IPS-20b (cell line): Measurements from ENCODE around the gene ELAVL2.

Source experiments
- H3K27ac ChIP-seq: one replicate; pipeline ENCODE4 v1.5.1; 2013; ENCODE audit warnings: low read length
- H3K27me3 ChIP-seq: 2 replicates; pipeline ENCODE4 v1.6.1; 2013; ENCODE audit warnings: mild to moderate bottlenecking, low read length, inconsistent platforms; ENCODE audit not compliant: insufficient read depth
- H3K36me3 ChIP-seq: 2 replicates; pipeline ENCODE4 v1.6.1; 2013; ENCODE audit warnings: low read depth, mild to moderate bottlenecking, inconsistent platforms, low read length, moderate library complexity; ENCODE audit not compliant: insufficient read depth
- H3K4me1 ChIP-seq: 2 replicates; pipeline ENCODE4 v1.6.1; 2013; ENCODE audit warnings: mild to moderate bottlenecking, control low read depth, inconsistent platforms, low read length, moderate library complexity; ENCODE audit not compliant: insufficient read depth
- H3K4me3 ChIP-seq: 2 replicates; pipeline ENCODE4 v1.5.1; 2013; ENCODE audit warnings: mild to moderate bottlenecking, low read length, inconsistent platforms
- H3K9ac ChIP-seq: 2 replicates; pipeline ENCODE4 v1.6.1; 2013; ENCODE audit warnings: low read depth, mild to moderate bottlenecking, inconsistent platforms, low read length, moderate library complexity
- H3K9me3 ChIP-seq: 2 replicates; pipeline ENCODE4 v1.6.1; 2013; ENCODE audit warnings: mild to moderate bottlenecking, low read depth, low read length, inconsistent platforms; ENCODE audit not compliant: insufficient read depth

The ELAVL2 gene

GRCh38 chr9:23701291-23701690 is 124.7 kb downstream of the ELAVL2 start:
- Histone ChIP-seq H3K9ac (no peak overlapping the region), H3K4me1 (peaks cover 4% of the 10 kb centered on the region; the same call in 1 of the 2 replicates), H3K27me3 (no peaks in the 10 kb centered on the region)

GRCh38 chr9:23700359-23700758 is 125.7 kb downstream of the ELAVL2 start:
- peaks cover 11% of the 10 kb centered on the region; the same call in 1 of the 2 replicates for H3K36me3 ChIP-seq
- H3K27me3 ChIP-seq, result no peaks in the 10 kb centered on the region
- no peak overlapping the region for H3K27ac ChIP-seq
- H3K9me3 ChIP-seq, result no peaks in the 10 kb centered on the region
- H3K4me3 ChIP-seq, result no peak overlapping the region
- no peak overlapping the region for H3K9ac ChIP-seq
- H3K4me1 ChIP-seq, result peaks cover 4% of the 10 kb centered on the region; the same call in 1 of the 2 replicates

More at GRCh38 chr9:23701291-23701690, 124.7 kb downstream of the ELAVL2 start:
- Histone ChIP-seq H3K4me3 (no peak overlapping the region), H3K9me3 (no peaks in the 10 kb centered on the region), H3K27ac (no peak overlapping the region), H3K36me3 (peaks cover 11% of the 10 kb centered on the region; the same call in 1 of the 2 replicates)

- Histone ChIP-seq H3K36me3 (peaks cover 8% of the 10 kb centered on the region; the same call in 1 of the 2 replicates), H3K4me3 (no peak overlapping the region), H3K9me3 (no peaks in the 10 kb centered on the region), H3K27ac (no peak overlapping the region), H3K9ac (no peak overlapping the region), H3K4me1 (peaks cover 9% of the 10 kb centered on the region; the same call in 1 of the 2 replicates), H3K27me3 (no peaks in the 10 kb centered on the region)
These were observed 127.9 kb downstream of the ELAVL2 start for GRCh38 chr9:23698161-23698560.

- 0 out of 2 replicates have a peak, but pooled peaks cover 7% of the 10 kb centered on the region for H3K4me1 ChIP-seq
- H3K27ac ChIP-seq, result no peak overlapping the region
- H3K36me3 ChIP-seq, result peaks cover 9% of the 10 kb centered on the region; the same call in 1 of the 2 replicates
- no peak overlapping the region for H3K4me3 ChIP-seq
- no peaks in the 10 kb centered on the region for H3K9me3 ChIP-seq
- no peak overlapping the region for H3K9ac ChIP-seq
- H3K27me3 ChIP-seq, result no peaks in the 10 kb centered on the region
These were observed 130.5 kb downstream of the ELAVL2 start for GRCh38 chr9:23695572-23695971.

- Histone ChIP-seq H3K4me3 (no peak overlapping the region), H3K36me3 (peaks cover 9% of the 10 kb centered on the region; the same call in 1 of the 2 replicates), H3K9ac (no peak overlapping the region), H3K27me3 (no peaks in the 10 kb centered on the region), H3K4me1 (peaks cover 19% of the 10 kb centered on the region; the same call in 1 of the 2 replicates), H3K27ac (no peak overlapping the region), H3K9me3 (no peaks in the 10 kb centered on the region)
These were observed 132.7 kb downstream of the ELAVL2 start for GRCh38 chr9:23693374-23693773.

- no peak overlapping the region for H3K4me3 ChIP-seq
- no peaks in the 10 kb centered on the region for H3K9me3 ChIP-seq
- H3K27ac ChIP-seq, result no peak overlapping the region
- H3K9ac ChIP-seq, result no peak overlapping the region
- H3K4me1 ChIP-seq, result peaks cover 60% of the 10 kb centered on the region
- peaks cover under 1% of the 10 kb centered on the region; the same call in 1 of the 2 replicates for H3K36me3 ChIP-seq
- no peaks in the 10 kb centered on the region for H3K27me3 ChIP-seq
These were observed 139.1 kb downstream of the ELAVL2 start for GRCh38 chr9:23686896-23687295.

- no peaks in the 10 kb centered on the region for H3K27me3 ChIP-seq
- peaks cover 58% of the 10 kb centered on the region for H3K4me1 ChIP-seq
- peaks cover 6% of the 10 kb centered on the region; the same call in 1 of the 2 replicates for H3K36me3 ChIP-seq
- no peak overlapping the region for H3K9ac ChIP-seq
- H3K4me3 ChIP-seq, result no peak overlapping the region
- no peak overlapping the region for H3K27ac ChIP-seq
- no peaks in the 10 kb centered on the region for H3K9me3 ChIP-seq
These were observed 139.8 kb downstream of the ELAVL2 start for GRCh38 chr9:23686257-23686656.

GRCh38 chr9:23683611-23684061 is 142.4 kb downstream of the ELAVL2 start:
- H3K9me3 ChIP-seq, result no peaks in the 10 kb centered on the region
- H3K36me3 ChIP-seq, result peaks cover 6% of the 10 kb centered on the region; the same call in 1 of the 2 replicates
- H3K9ac ChIP-seq, result peak overlapping the region; percentile 18; the same call in 1 of the 2 replicates
- no peak overlapping the region for H3K27ac ChIP-seq
- no peaks in the 10 kb centered on the region for H3K27me3 ChIP-seq
- no peak overlapping the region for H3K4me3 ChIP-seq
- peaks cover 46% of the 10 kb centered on the region for H3K4me1 ChIP-seq

GRCh38 chr9:23682891-23683431 is 143.1 kb downstream of the ELAVL2 start:
- no peak overlapping the region; the same call in 1 of the 2 replicates for H3K4me3 ChIP-seq
- H3K9ac ChIP-seq, result peak overlapping the region; percentile 32; the same call in 1 of the 2 replicates
- H3K9me3 ChIP-seq, result no peaks in the 10 kb centered on the region
- no peaks in the 10 kb centered on the region for H3K27me3 ChIP-seq
- peaks cover 7% of the 10 kb centered on the region; the same call in 1 of the 2 replicates for H3K36me3 ChIP-seq
- H3K4me1 ChIP-seq, result peaks cover 49% of the 10 kb centered on the region
- peak overlapping the region; percentile 38 for H3K27ac ChIP-seq

- Histone ChIP-seq H3K9ac (no peak overlapping the region), H3K4me1 (peaks cover 54% of the 10 kb centered on the region), H3K27me3 (no peaks in the 10 kb centered on the region), H3K27ac (no peak overlapping the region), H3K4me3 (no peak overlapping the region), H3K36me3 (peaks cover 13% of the 10 kb centered on the region; the same call in 1 of the 2 replicates), H3K9me3 (no peaks in the 10 kb centered on the region)
These were observed 143.7 kb downstream of the ELAVL2 start for GRCh38 chr9:23682352-23682751.

GRCh38 chr9:23677446-23677845 is 148.6 kb downstream of the ELAVL2 start:
- H3K4me3 ChIP-seq, result no peak overlapping the region

GRCh38 chr9:23674016-23674585 is 151.9 kb downstream of the ELAVL2 start:
- no peak overlapping the region for H3K27ac ChIP-seq
- H3K27me3 ChIP-seq, result no peaks in the 10 kb centered on the region
- peaks cover 10% of the 10 kb centered on the region; the same call in 1 of the 2 replicates for H3K4me1 ChIP-seq
- H3K9ac ChIP-seq, result no peak overlapping the region
- H3K36me3 ChIP-seq, result peaks cover 67% of the 10 kb centered on the region
- no peak overlapping the region for H3K4me3 ChIP-seq
- no peaks in the 10 kb centered on the region for H3K9me3 ChIP-seq

More at GRCh38 chr9:23677446-23677845, 148.6 kb downstream of the ELAVL2 start:
- Histone ChIP-seq H3K36me3 (peaks cover 40% of the 10 kb centered on the region), H3K9me3 (no peaks in the 10 kb centered on the region), H3K9ac (no peak overlapping the region), H3K4me1 (peaks cover 11% of the 10 kb centered on the region), H3K27me3 (no peaks in the 10 kb centered on the region), H3K27ac (no peak overlapping the region)
